Activated T-cell treated with anti-CD3 and anti-CD28 coated beads, Interleukin-2, amount 50 U/mL, for 4 hours (primary cell): Measurements from ENCODE around the gene MAG. TPM values are rescaled to one million over a fixed set of nuclear protein-coding genes. Genes with fewer than 3 reads are reported as not detected.

Experiments used
- ATAC-seq, 2 donors: fragments of 200-7000 bp; cut with Tn5 transposase; one replicate each; pipeline ENCODE4 v1.10.0; 2021
- DNase-seq: peaks from one replicate; pipeline ENCODE4 v3.0.0-alpha.2; 2020
- H3K27me3 Mint-ChIP-seq: one replicate; pipeline ENCODE4 v1.8.0; 2021; ENCODE audit warnings: low read depth, mixed read lengths
- H3K36me3 Mint-ChIP-seq: one replicate; pipeline ENCODE4 v1.8.0; 2022; ENCODE audit warnings: mixed read lengths; ENCODE audit not compliant: insufficient read depth
- H3K4me1 Mint-ChIP-seq: one replicate; pipeline ENCODE4 v1.8.0; 2021; ENCODE audit warnings: low read depth, mixed read lengths
- H3K4me3 Mint-ChIP-seq: one replicate; pipeline ENCODE4 v1.8.0; 2021; ENCODE audit warnings: mild to moderate bottlenecking, moderate library complexity, mixed read lengths
- H3K9me3 Mint-ChIP-seq: one replicate; pipeline ENCODE4 v1.8.0; 2021; ENCODE audit warnings: mixed read lengths
- total RNA-seq, 3 donors: library from RNA; stranded (reverse); gene quantifications; one replicate each; pipeline ENCODE4 v1.2.1, GENCODE V29; 2021

The MAG gene, protein sequence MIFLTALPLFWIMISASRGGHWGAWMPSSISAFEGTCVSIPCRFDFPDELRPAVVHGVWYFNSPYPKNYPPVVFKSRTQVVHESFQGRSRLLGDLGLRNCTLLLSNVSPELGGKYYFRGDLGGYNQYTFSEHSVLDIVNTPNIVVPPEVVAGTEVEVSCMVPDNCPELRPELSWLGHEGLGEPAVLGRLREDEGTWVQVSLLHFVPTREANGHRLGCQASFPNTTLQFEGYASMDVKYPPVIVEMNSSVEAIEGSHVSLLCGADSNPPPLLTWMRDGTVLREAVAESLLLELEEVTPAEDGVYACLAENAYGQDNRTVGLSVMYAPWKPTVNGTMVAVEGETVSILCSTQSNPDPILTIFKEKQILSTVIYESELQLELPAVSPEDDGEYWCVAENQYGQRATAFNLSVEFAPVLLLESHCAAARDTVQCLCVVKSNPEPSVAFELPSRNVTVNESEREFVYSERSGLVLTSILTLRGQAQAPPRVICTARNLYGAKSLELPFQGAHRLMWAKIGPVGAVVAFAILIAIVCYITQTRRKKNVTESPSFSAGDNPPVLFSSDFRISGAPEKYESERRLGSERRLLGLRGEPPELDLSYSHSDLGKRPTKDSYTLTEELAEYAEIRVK
- total RNA-seq: under 1 TPM in 1 of 3 donors, not detected in 2; 0.29 TPM

DNA sequence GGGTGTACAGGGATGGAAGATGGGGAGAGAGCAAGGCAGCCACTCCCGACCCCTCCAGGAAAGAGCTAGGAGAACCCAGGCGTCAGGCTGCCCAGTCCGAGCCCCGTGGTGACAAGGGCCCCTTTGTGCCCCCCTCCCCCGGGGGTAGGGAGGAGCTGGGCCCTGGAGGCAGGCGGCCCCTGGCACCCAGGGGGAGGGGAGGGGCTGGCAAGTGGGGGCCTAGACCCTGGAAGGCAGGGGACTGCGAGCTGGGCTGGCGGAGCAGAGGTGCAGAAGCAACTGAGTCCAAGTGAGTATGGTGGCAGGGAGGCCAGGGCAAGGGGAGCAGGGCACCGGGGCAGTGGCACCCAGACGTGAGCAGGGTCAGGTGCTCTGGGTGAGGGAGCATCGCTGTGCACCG, at the start of gene MAG:
TSS of gene MAG (plus strand) at position 246 of the 400 bp plus-strand sequence. CDS start 3,248 bp downstream, outside the sequence.
- H3K36me3 Mint-ChIP-seq: no peaks in the 10 kb centered on the region
- H3K4me1 Mint-ChIP-seq: peaks cover 8% of the 10 kb centered on the region
- no peaks in the 10 kb centered on the region for H3K27me3 Mint-ChIP-seq
- DNase-seq: no peak
- no peak for ATAC-seq
- H3K4me3 Mint-ChIP-seq: no peak within 1 kb of the TSS
- no peaks in the 10 kb centered on the region for H3K9me3 Mint-ChIP-seq

DNA sequence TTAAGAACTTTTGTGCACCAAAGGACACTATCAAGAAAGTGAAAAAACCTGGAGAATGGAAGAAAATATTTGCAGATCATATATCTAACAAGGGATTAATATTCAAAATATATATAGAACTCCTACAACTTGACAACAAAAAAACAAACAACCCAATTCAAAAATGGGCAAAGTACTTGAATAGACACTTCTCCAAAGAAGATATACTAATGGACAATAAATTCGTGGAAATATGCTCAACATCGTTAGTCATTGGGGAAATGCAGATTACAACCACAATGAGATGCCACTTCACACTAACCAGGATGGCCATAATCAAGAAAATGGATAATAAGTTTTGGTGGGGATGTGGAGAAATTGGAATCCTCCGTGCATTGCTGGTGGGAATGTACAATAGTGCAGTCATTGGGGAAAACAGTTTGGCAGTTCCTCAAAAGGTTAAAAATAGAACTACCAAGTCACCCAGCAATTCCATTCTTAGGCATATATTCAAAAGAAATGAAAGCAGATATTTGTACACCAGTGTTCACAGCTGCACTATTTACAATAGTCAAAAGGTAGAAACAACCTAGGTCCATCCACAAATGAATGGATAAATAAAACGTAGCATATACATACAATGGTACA, 45.4 kb upstream of the MAG start:
- no peak for ATAC-seq
- Mint-ChIP-seq H3K27me3 (peaks cover 4% of the 10 kb centered on the region), H3K4me3 (peak overlapping the region; percentile 86)

DNA sequence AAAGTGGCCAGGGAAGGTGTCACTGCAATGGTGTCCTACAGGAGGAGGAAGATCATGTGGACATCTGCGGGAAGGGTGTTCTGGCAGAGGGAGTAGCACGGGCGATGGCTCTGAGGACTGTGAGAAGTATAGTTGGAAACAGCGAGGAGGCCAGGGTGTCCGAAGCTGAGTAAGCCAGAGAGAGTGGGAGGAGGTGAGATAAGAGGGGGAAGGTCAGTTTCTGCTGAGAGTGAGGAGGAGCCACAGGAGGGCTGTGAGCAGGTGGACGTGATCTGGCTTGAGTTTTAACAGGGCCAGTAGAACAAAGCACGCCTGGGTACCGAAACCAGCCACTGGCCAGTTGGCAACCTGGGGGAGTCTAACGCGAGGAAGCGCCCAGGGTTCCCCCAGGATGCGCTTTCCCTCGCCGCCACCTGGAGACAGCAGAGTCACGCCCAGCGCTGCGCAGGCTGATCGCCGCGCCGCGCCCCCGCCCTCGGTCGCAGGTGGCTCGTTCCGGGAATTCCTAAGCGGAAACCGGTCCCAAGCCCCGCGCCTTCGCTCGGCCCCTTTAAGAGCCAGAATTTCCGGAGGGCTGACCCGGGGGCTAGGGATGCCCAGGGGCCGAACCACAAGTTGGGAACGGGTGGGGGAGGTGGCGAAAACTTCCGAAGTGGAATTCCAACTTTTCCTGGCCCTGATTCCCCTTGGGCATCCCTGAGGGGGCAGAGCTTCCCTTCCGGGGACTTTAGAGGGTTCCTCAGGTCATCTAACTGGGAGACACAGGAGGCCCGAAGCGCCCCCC, 44.2 kb upstream of the MAG start:
- H3K4me1 Mint-ChIP-seq: peaks cover 34% of the 10 kb centered on the region

More for the DNA sequence above, 45.4 kb upstream of the MAG start:
- H3K9me3 Mint-ChIP-seq: peaks cover 11% of the 10 kb centered on the region
- peaks cover 8% of the 10 kb centered on the region for H3K36me3 Mint-ChIP-seq
- DNase-seq: no peak
- peaks cover 32% of the 10 kb centered on the region for H3K4me1 Mint-ChIP-seq

DNA sequence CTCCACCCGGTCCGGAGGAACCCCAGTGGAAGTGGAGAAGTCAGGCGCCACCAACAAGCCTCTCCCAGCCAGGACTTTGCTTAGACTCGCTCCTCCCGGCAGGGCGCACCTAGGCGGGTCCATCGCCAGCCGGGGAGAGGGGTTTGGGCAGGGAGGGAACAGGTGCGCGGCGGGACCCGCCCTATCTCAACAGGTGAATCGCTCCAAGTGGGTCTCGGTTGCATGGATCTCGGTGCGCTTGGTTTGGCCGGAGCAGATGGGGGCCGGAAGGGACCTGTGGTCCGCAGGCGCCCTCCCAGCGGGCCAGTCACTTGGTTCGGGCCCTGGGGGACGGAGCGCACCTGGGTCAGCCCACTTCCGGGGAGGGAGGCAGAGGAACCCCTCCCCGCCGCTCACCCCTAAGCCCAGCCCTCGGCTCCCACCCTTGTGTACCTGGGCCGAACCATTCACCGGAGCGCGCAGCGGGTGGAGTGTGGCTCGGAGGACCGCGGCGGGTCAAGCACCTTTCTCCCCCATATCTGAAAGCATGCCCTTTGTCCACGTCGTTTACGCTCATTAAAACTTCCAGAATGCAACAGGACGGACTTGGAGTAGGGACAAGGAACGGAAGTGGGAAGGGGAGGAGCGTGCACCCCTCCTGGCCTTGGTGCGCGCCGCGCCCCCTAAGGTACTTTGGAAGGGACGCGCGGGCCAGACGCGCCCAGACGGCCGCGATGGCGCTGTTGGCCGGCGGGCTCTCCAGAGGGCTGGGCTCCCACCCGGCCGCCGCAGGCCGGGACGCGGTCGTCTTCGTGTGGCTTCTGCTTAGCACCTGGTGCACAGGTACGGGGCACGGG, 43.4 kb upstream of the MAG start, which contains the start of gene LSR:
TSS of gene LSR (plus strand) at position 693 of the 836 bp plus-strand sequence. CDS start at position 714, 21 bp downstream.
- Mint-ChIP-seq H3K27me3 (peaks cover 4% of the 10 kb centered on the region), H3K9me3 (peaks cover 6% of the 10 kb centered on the region), H3K4me1 (peaks cover 34% of the 10 kb centered on the region), H3K36me3 (peaks cover 11% of the 10 kb centered on the region), H3K4me3 (peak within 1 kb of the TSS; percentile 86)
- peak; percentile 65 for DNase-seq
- peak; percentile 87 to 88 for ATAC-seq

More for the DNA sequence above, 44.2 kb upstream of the MAG start:
- H3K27me3 Mint-ChIP-seq: peaks cover 4% of the 10 kb centered on the region
- peaks cover 6% of the 10 kb centered on the region for H3K9me3 Mint-ChIP-seq
- DNase-seq: peak; percentile 55
- peaks cover 11% of the 10 kb centered on the region for H3K36me3 Mint-ChIP-seq
- ATAC-seq: peak; percentile 57 to 58
- peak overlapping the region; percentile 86 for H3K4me3 Mint-ChIP-seq

DNA sequence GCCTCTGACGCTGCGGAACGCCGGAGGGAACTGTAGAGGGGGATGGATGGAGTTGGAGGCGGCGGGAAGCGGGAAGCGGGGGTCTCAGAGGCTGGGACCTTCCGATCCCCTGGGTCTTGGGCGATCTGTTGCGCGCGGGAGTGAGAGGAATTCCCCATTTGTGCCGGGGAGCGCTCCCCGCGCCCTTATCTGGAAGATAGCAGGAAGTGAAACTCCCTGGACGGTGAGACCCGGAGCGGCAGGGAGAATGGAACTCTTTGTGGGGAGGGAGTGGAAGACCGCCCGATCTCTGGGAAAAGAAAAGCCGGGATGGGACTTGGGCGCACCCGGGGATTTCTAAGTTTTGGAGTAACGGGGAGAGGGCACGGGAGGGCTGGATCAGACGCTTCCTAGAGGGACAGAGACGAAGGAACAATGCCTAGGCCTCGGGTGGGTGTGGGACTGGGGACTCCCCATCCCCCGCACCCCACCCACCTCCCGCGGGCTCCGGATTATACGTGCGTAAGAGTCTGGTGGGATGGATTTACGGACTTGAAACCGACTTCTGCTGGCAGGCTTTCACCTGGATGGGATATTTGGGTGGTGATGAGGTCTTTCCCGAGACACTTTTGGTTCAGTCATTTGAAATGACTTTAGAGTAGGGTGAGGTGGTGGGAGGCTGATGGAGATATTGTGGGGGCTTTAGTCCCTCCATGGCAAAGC, 42.7 kb upstream of the MAG start:
- DNase-seq (no peak), ATAC-seq (no peak)
- H3K27me3 Mint-ChIP-seq: peaks cover 4% of the 10 kb centered on the region
- H3K36me3 Mint-ChIP-seq: peaks cover 9% of the 10 kb centered on the region
- no peaks in the 10 kb centered on the region for H3K9me3 Mint-ChIP-seq
- peaks cover 34% of the 10 kb centered on the region for H3K4me1 Mint-ChIP-seq
- H3K4me3 Mint-ChIP-seq: peak overlapping the region; percentile 86

DNA sequence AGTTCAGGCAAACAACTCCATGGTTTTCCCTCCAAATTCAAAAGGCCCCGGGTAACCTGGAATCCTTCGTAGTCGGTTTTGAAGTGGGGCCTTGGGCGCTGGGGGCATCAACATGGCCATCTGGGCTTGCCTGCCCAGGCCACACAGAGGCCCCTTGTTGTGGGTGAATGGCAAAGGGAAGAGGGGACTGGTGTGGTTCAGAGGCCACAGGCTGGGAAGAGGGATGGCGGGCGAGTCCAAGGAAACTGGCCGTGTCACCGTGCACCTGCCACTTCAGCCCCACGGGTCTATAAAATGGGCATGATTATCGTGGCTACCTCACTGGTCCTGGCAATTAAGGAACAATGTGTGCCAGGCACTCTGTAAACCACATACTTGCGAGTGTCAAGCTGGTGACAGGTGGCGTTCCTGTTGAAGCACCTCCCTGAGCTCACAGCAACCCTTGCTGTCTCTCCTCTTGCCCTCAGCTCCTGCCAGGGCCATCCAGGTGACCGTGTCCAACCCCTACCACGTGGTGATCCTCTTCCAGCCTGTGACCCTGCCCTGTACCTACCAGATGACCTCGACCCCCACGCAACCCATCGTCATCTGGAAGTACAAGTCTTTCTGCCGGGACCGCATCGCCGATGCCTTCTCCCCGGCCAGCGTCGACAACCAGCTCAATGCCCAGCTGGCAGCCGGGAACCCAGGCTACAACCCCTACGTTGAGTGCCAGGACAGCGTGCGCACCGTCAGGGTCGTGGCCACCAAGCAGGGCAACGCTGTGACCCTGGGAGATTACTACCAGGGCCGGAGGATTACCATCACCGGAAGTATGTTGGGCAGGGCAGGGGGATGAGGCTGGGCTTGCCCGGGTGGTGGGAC, 41.9 kb upstream of the MAG start:
- Mint-ChIP-seq H3K36me3 (peaks cover 11% of the 10 kb centered on the region), H3K9me3 (no peaks in the 10 kb centered on the region), H3K4me3 (peak overlapping the region; percentile 86), H3K27me3 (peaks cover 4% of the 10 kb centered on the region), H3K4me1 (peaks cover 34% of the 10 kb centered on the region)
- DNase-seq (no peak), ATAC-seq (no peak)

DNA sequence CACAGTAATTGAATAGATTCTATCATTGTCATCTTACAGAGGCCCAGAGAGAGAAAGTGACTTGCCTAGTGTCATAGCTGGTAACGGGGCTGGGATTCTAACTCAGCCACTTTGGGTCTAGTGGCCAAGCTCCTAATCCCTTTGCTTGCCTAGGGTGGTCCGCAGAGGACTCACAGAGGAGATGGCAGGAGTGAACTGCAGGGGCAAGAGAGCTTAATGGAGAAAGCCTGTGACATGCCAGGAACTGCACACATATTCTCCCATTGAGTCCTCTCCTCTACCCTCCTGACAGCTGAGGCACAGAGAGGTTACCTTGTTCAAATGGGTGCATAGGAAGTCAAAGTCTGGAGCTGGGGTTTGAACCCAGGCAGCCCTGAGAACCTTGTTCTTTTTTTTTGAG, 40.5 kb upstream of the MAG start:
- Mint-ChIP-seq H3K36me3 (peaks cover 11% of the 10 kb centered on the region), H3K4me1 (peaks cover 35% of the 10 kb centered on the region), H3K4me3 (no peak overlapping the region), H3K27me3 (peaks cover 2% of the 10 kb centered on the region), H3K9me3 (no peaks in the 10 kb centered on the region)
- DNase-seq (no peak), ATAC-seq (no peak)

DNA sequence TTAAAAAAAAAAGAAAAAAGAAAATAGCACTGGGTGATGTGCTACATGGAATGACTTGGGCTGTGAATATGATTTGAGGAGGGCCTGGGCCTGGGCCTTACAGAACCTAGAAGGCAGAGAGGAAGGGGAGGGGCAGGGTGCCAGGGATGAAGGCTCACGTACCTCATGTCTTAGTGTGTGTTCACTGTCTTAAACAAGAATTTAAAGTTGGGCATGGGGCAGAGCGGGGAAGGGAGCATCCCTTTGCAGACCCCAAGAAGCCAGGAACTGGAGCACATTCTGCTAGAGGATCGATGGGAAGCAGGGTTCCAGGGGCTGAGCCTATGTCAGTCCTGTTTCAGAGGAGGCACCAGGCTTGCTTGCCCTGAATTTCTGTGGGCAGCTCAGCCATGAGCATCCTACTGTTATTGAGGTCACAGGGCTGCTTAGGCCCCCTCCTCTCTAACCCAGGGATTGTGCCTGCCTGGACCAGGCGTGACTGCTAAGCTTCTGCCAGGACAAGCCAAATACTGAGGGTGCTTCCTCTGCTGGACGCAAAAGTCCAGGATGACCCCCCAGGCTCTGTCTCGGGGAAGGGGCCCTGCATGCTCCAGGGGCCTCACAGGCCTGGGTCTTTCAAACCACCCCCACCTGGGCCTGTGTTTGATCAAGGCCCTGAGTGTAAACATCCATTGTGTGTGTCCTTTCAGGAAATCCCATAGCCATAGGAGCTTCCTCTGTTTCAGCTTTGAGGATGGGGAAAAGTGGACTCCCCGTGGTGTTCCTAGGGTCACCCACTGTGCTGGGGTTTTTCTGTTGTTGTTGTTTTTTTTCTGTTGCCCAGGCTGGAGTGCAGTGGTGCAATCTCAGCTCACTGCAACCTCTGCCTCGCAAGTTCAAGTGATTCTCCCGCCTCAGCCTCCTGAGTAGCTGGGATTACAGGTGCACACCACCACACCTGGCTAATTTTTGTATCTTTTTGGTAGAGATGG, 38.4 kb upstream of the MAG start:
- Mint-ChIP-seq H3K4me3 (no peak overlapping the region), H3K27me3 (peaks cover 2% of the 10 kb centered on the region), H3K9me3 (no peaks in the 10 kb centered on the region), H3K4me1 (peaks cover 41% of the 10 kb centered on the region), H3K36me3 (peaks cover 11% of the 10 kb centered on the region)
- no peak for DNase-seq
- ATAC-seq: no peak

DNA sequence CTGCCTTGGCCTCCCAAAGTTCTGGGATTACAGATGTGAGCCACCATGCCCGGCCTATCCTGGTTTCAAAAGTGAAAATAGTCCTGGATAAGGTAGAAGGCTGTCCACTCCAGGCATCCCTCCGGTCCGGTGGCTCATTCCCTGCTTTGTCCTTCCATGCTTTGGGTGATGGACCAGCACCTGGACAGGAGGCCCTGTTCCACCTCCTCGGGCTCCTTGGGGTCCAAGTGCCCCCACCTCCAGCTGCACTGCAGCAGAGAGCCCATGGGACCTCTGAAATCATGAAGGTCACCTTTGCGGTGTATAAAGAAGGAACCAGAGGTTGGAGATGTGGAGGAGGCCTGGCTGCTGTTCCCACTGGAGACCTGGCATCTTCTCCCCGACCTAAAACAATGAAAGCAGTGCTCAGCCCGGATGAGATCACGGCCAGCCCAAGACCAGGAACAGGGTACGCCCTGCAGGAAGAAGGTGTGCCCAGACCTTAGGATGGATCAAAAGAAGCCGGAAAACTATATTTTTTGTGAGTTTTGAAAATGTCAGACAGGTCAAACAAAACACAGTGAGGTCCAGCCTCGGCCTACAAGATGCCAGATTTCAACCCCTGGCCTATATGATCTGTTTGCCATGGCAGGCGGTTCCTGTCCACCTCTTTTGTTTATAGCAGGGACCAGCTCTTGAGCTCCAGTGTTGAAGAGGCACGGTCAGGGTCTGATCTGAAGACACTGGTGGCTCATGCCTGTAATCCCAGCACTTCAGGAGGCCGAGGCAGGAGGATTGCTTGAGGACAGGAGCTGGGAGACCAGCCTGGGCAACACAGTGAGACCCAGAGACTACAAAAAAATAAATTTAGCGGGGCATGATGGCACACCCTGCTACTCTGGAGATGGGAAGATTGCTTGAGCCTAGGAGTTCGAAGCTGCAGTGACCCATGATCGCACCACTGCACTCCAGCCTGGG, 37.3 kb upstream of the MAG start:
- Mint-ChIP-seq H3K36me3 (peaks cover 11% of the 10 kb centered on the region), H3K27me3 (no peaks in the 10 kb centered on the region), H3K4me1 (peaks cover 32% of the 10 kb centered on the region), H3K9me3 (no peaks in the 10 kb centered on the region), H3K4me3 (no peak overlapping the region)
- DNase-seq (no peak), ATAC-seq (no peak)

DNA sequence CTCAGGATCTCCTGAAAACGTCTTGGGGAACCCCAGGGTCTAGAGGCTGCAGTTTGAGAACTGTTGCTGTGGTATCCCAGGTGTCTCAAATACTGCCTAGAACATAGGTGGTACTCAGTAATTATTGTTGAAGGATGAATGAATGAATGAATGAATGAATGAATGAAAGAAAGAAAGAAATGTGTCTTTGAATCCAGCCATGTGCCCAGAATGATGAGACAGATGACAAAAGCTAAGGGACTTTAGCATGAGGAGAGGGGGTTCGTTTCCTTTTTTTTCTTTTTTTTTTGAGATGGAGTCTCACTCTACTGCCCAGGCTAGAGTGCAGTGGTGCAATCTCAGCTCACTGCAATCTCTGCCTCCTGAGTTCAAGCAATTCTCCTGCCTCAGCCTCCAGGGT, 35.4 kb upstream of the MAG start:
- no peak overlapping the region for H3K4me3 Mint-ChIP-seq

More for the DNA sequence above, 35.4 kb upstream of the MAG start:
- Mint-ChIP-seq H3K4me1 (peaks cover 18% of the 10 kb centered on the region), H3K9me3 (no peaks in the 10 kb centered on the region), H3K36me3 (peaks cover 8% of the 10 kb centered on the region), H3K27me3 (no peaks in the 10 kb centered on the region)
- DNase-seq: no peak
- no peak for ATAC-seq
